Mononuclear cell (primary cell): ENCODE results near the gene GRIK4. TPM values are rescaled to one million over a fixed set of nuclear protein-coding genes. Genes with fewer than 3 reads are reported as not detected.

ENCODE experiments used
- H3K27me3 ChIP-seq: 2 replicates; pipeline ENCODE4 v1.6.0; 2011; ENCODE audit warnings: low read length, control low read depth; ENCODE audit not compliant: insufficient read depth
- H3K4me1 ChIP-seq: 2 replicates; pipeline ENCODE4 v1.5.1; 2011; ENCODE audit warnings: mild to moderate bottlenecking, low read length, control low read depth; ENCODE audit not compliant: insufficient read depth
- H3K4me3 ChIP-seq: 2 replicates; pipeline ENCODE4 v1.5.1; 2011; ENCODE audit warnings: mild to moderate bottlenecking, low read length, moderate library complexity
- H3K9me3 ChIP-seq: 2 replicates; pipeline ENCODE4 v1.5.1; 2011; ENCODE audit warnings: low read depth, mild to moderate bottlenecking, control low read depth, low read length
- total RNA-seq: library from RNA; depleted of rRNA; stranded (reverse); fragments of >200 nt; gene quantifications from one replicate; pipeline ENCODE4 v1.2.3, GENCODE V29; 2012

Gene GRIK4
- total RNA-seq, 1 donor: 0.21 TPM

- H3K4me1 ChIP-seq: no peaks in the 10 kb centered on the region
- H3K4me3 ChIP-seq: no peak overlapping the region
- no peaks in the 10 kb centered on the region for H3K27me3 ChIP-seq
- H3K9me3 ChIP-seq: no peaks in the 10 kb centered on the region
Observed at GRCh38 chr11:120894202-120894985, 382.8 kb downstream of the GRIK4 start.

- Histone ChIP-seq H3K4me1 (no peaks in the 10 kb centered on the region), H3K9me3 (no peaks in the 10 kb centered on the region), H3K27me3 (no peaks in the 10 kb centered on the region), H3K4me3 (no peak overlapping the region)
Observed at GRCh38 chr11:120896687-120897086, 385.1 kb downstream of the GRIK4 start.

GRCh38 chr11:120898568-120898967, 387.0 kb downstream of the GRIK4 start:
- no peaks in the 10 kb centered on the region for H3K27me3 ChIP-seq
- no peaks in the 10 kb centered on the region for H3K9me3 ChIP-seq
- no peak overlapping the region for H3K4me3 ChIP-seq
- H3K4me1 ChIP-seq: no peaks in the 10 kb centered on the region

GRCh38 chr11:120899720-120900119, 388.2 kb downstream of the GRIK4 start:
- Histone ChIP-seq H3K27me3 (no peaks in the 10 kb centered on the region), H3K9me3 (no peaks in the 10 kb centered on the region), H3K4me1 (no peaks in the 10 kb centered on the region), H3K4me3 (no peak overlapping the region)

- Histone ChIP-seq H3K4me1 (no peaks in the 10 kb centered on the region), H3K27me3 (no peaks in the 10 kb centered on the region), H3K4me3 (no peak overlapping the region), H3K9me3 (no peaks in the 10 kb centered on the region)
Observed at GRCh38 chr11:120900643-120901042, 389.1 kb downstream of the GRIK4 start.

- Histone ChIP-seq H3K9me3 (no peaks in the 10 kb centered on the region), H3K4me3 (no peak overlapping the region), H3K27me3 (no peaks in the 10 kb centered on the region), H3K4me1 (peaks cover 12% of the 10 kb centered on the region)
Observed at GRCh38 chr11:120903686-120904085, 392.1 kb downstream of the GRIK4 start.

- Histone ChIP-seq H3K4me3 (no peak overlapping the region), H3K27me3 (no peaks in the 10 kb centered on the region), H3K9me3 (no peaks in the 10 kb centered on the region), H3K4me1 (peaks cover 14% of the 10 kb centered on the region)
Observed at GRCh38 chr11:120904116-120904515, 392.6 kb downstream of the GRIK4 start.

- H3K27me3 ChIP-seq: no peaks in the 10 kb centered on the region
- H3K9me3 ChIP-seq: no peaks in the 10 kb centered on the region
- peaks cover 19% of the 10 kb centered on the region for H3K4me1 ChIP-seq
- H3K4me3 ChIP-seq: no peak overlapping the region
Observed at GRCh38 chr11:120906766-120907165, 395.2 kb downstream of the GRIK4 start.

GRCh38 chr11:120907971-120908370, 396.4 kb downstream of the GRIK4 start:
- H3K4me1 ChIP-seq: peaks cover 19% of the 10 kb centered on the region
- no peak overlapping the region for H3K4me3 ChIP-seq
- no peaks in the 10 kb centered on the region for H3K9me3 ChIP-seq
- H3K27me3 ChIP-seq: peaks cover 2% of the 10 kb centered on the region

GRCh38 chr11:120908461-120909181, 397.1 kb downstream of the GRIK4 start:
- Histone ChIP-seq H3K4me3 (no peak overlapping the region), H3K9me3 (no peaks in the 10 kb centered on the region), H3K27me3 (peaks cover 2% of the 10 kb centered on the region), H3K4me1 (peaks cover 19% of the 10 kb centered on the region)

GRCh38 chr11:120909676-120910416, 398.3 kb downstream of the GRIK4 start:
- H3K9me3 ChIP-seq: no peaks in the 10 kb centered on the region
- H3K4me1 ChIP-seq: peaks cover 19% of the 10 kb centered on the region
- H3K4me3 ChIP-seq: no peak overlapping the region
- H3K27me3 ChIP-seq: peaks cover 2% of the 10 kb centered on the region

- H3K27me3 ChIP-seq: peaks cover 2% of the 10 kb centered on the region
- H3K4me3 ChIP-seq: no peak overlapping the region
- H3K4me1 ChIP-seq: peaks cover 19% of the 10 kb centered on the region
- H3K9me3 ChIP-seq: no peaks in the 10 kb centered on the region
Observed at GRCh38 chr11:120911943-120912342, 400.4 kb downstream of the GRIK4 start.

GRCh38 chr11:120912504-120912903, 401.0 kb downstream of the GRIK4 start:
- peaks cover 2% of the 10 kb centered on the region for H3K27me3 ChIP-seq
- H3K4me1 ChIP-seq: peaks cover 13% of the 10 kb centered on the region
- no peaks in the 10 kb centered on the region for H3K9me3 ChIP-seq
- no peak overlapping the region for H3K4me3 ChIP-seq

- Histone ChIP-seq H3K4me1 (peaks cover 9% of the 10 kb centered on the region), H3K27me3 (peaks cover 2% of the 10 kb centered on the region), H3K9me3 (no peaks in the 10 kb centered on the region), H3K4me3 (no peak overlapping the region)
Observed at GRCh38 chr11:120912915-120913314, 401.4 kb downstream of the GRIK4 start.

GRCh38 chr11:120914021-120914420, 402.5 kb downstream of the GRIK4 start:
- peaks cover 2% of the 10 kb centered on the region for H3K27me3 ChIP-seq

More at GRCh38 chr11:120914021-120914420, 402.5 kb downstream of the GRIK4 start:
- no peak overlapping the region for H3K4me3 ChIP-seq
- H3K9me3 ChIP-seq: no peaks in the 10 kb centered on the region
- H3K4me1 ChIP-seq: peaks cover 6% of the 10 kb centered on the region
